Upper lobe of left lung (tissue), 4 donors: Measurements from ENCODE around the gene CHADL.

Experiments
- CTCF ChIP-seq, 6 experiments: fragments of 450-650 bp in 4 of 6; fragments of 200-600 bp in 2 of 6; sonication (generic) in 2 of 6; IDR thresholded peaks; one replicate each; pipeline ENCODE4 v1.5.1; 2016 to 2019; ENCODE audit warnings: antibody characterized with exemption in 6 of 6
- POLR2A ChIP-seq, 4 donors: fragments of 450-650 bp; IDR thresholded peaks; one replicate each; pipeline ENCODE4 v1.5.1; 2016 to 2017; ENCODE audit warnings: antibody characterized with exemption in 4 of 4, mild to moderate bottlenecking in 2 of 4

GRCh38 chr22:41226723-41227655, 13.7 kb downstream of the CHADL start:
- TF ChIP-seq CTCF (IDR thresholded peaks at IDR 0.05): no peak
- no peak for TF ChIP-seq POLR2A (IDR thresholded peaks at IDR 0.05)
